Motor neuron (in vitro differentiated cells): ENCODE results near the gene ARRDC1. TPM values are rescaled to one million over a fixed set of nuclear protein-coding genes. Genes with fewer than 3 reads are reported as not detected.

ENCODE experiments used
- ATAC-seq, 8 experiments: fragments of 200-7000 bp; cut with Tn5 transposase; replicated peaks in 6 of 8; 2 replicates each; pipeline ENCODE4 v1.8.0; 2021; ENCODE audit warnings: mild to moderate bottlenecking in 8 of 8, moderate library complexity in 8 of 8
- H3K27ac ChIP-seq, 2 donors: fragments of 250-450 bp; sonication (Bioruptor Pico); 2 replicates each; pipeline ENCODE4 v1.9.0; 2021; ENCODE audit warnings: antibody characterized with exemption in 2 of 2, mild to moderate bottlenecking in 2 of 2, moderate library complexity in 1 of 2
- H3K4me1 ChIP-seq, 2 donors: fragments of 250-450 bp; sonication (Bioruptor Pico); replicated peaks in 1 of 2; 2 replicates each; pipeline ENCODE4 v1.6.1; 2021; ENCODE audit warnings: antibody characterized with exemption in 2 of 2, mild to moderate bottlenecking in 2 of 2, moderate library complexity in 1 of 2
- H3K4me3 ChIP-seq, 5 donors: fragments of 250-450 bp; sonication (Bioruptor Pico); 2 replicates each; pipeline ENCODE4 v1.9.0; 2021; ENCODE audit warnings: antibody characterized with exemption in 5 of 5, mild to moderate bottlenecking in 5 of 5, moderate library complexity in 4 of 5
- WGBS, 10 experiments: fragments of 450-650 bp; shearing (Covaris generic); methylation state at CpG; one replicate each; pipeline ENCODE4 v1.0.0; 2022; 5-methylcytosine and 5-hydroxymethylcytosine counted together
- in situ Hi-C, 9 experiments: fragments of 400-800 bp; cut with MboI; loops; one replicate each; pipeline ENCODE4 v1.15.0; 2021; ENCODE audit warnings: low sequenced_read_pairs in 9 of 9, low pct_unique_long_range_greater_than_20kb in 2 of 9; ENCODE audit not compliant: unreplicated experiment in 9 of 9
- total RNA-seq, 8 experiments: library from RNA; unstranded; fragments of 300-600 nt; gene quantifications; 2 replicates each; pipeline versions ENCODE4 v1.2.3 to v1.2.4, GENCODE V29; 2022

The ARRDC1 gene
- total RNA-seq, 8 experiments from 2014 or later = 9.4 to 30.2 (median 14.7) TPM

- Histone ChIP-seq H3K27ac (no peak overlapping the region), H3K4me3 (no peak overlapping the region), H3K4me1 (no peaks in the 10 kb centered on the region)
- in situ Hi-C loops = no loop called here
- no peak for ATAC-seq
- 80 to 100% (median 94%) methylated on average over 1 to 6 of the region's 7 CpGs; no CpG with 5 or more reads in 2 of the 10 experiments for WGBS, 10 experiments
Observed at GRCh38 chr9:137650779-137651178, 45.3 kb downstream of the ARRDC1 start.

- no peak overlapping the region for H3K27ac ChIP-seq
- no peak overlapping the region for H3K4me3 ChIP-seq
- no peaks in the 10 kb centered on the region for H3K4me1 ChIP-seq
- 86 to 100% (median 100%) methylated on average over 1 to 6 of the region's 6 CpGs; no CpG with 5 or more reads in 2 of the 10 experiments for WGBS, 10 experiments
- no peak for ATAC-seq
- in situ Hi-C loops = no loop called here
Observed at GRCh38 chr9:137656416-137656815, 50.9 kb downstream of the ARRDC1 start.

- ATAC-seq = no peak
- H3K27ac ChIP-seq = no peak overlapping the region
- 57 to 100% (median 86%) methylated on average over 1 to 2 of the region's 2 CpGs; no CpG with 5 or more reads in 2 of the 10 experiments for WGBS, 10 experiments
- H3K4me1 ChIP-seq = no peaks in the 10 kb centered on the region
- no peak overlapping the region for H3K4me3 ChIP-seq
- in situ Hi-C loops = no loop called here
Observed at GRCh38 chr9:137657606-137658005, 52.1 kb downstream of the ARRDC1 start.

DNA sequence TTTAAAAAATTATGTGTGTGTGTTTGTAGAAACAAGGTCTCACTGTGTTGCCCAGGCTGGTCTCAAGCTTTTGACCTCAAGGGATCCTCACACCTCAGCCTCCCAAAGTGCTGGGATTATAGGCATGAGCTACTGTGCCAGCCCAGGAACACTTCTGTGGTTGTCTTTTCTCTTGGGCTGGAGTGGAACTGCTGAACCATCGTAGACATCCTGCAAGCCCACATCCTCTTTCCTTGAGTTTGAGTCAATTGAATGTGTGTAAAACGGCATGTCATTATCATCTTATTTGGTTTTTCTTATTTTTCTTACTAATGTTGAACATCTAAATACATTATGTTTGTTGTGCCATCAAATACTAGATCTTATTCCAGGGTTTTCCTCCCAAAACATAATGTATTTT, 53.3 kb downstream of the ARRDC1 start:
- WGBS, 10 experiments = 75 to 100% (median 100%) methylated on average over 1 to 2 of the region's 2 CpGs; no CpG with 5 or more reads in 1 of the 10 experiments
- H3K4me3 ChIP-seq = no peak overlapping the region
- in situ Hi-C loops = no loop called here

DNA sequence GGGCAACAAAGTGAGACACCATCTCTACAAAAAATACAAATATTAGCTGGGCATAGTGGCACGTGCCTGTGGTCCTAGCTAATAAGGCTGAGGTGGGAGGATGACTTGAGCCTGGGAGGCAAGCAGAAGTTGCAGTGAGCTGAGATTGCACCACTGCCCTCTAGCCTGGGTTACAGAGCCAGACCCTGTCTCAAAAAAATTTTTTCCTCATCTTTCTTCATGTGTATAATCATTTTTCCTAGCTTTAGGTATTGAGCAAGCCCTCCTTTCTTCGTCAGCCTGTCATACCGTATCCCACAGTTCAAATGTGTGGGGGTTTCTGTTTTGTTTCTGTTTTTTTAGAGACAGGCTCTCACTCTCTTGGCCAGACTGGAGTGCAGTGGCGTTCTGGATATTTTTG, 54.7 kb downstream of the ARRDC1 start:
- no peak for ATAC-seq

More for the DNA sequence above, 53.3 kb downstream of the ARRDC1 start:
- no peak overlapping the region for H3K27ac ChIP-seq
- ATAC-seq = no peak
- H3K4me1 ChIP-seq = no peaks in the 10 kb centered on the region

DNA sequence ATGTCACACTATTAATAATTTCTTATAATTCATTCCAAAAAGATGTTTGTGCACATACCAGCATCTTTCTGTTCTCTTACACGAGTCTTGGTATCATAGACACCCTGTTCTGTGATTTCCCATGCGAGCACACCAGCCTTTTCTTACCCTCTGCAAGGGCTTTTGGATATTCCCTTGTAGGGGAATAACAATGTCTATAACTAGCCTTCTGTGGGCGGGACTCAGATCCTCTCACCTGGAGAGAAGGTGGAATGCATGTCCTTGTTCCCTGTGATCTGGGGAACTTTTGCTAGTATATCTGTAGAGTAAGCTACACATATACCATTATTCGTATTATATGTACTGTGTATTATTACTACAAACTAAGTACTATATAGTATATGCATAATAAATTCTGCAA, 58.1 kb downstream of the ARRDC1 start:
- H3K4me1 ChIP-seq = peaks cover 33 to 36% of the 10 kb centered on the region in 2 donors
- in situ Hi-C loops = no loop called here
- WGBS, 10 experiments = 89 to 100% (median 100%) methylated on average over 1 to 4 of the region's 4 CpGs; no CpG with 5 or more reads in 1 of the 10 experiments
- no peak overlapping the region for H3K27ac ChIP-seq
- H3K4me3 ChIP-seq = no peak overlapping the region
- ATAC-seq = no peak

More for the DNA sequence above, 54.7 kb downstream of the ARRDC1 start:
- Histone ChIP-seq H3K4me3 (no peak overlapping the region), H3K27ac (no peak overlapping the region), H3K4me1 (peaks cover 10 to 11% of the 10 kb centered on the region in 2 donors)
- in situ Hi-C loops = no loop called here
- 15 to 100% (median 92%) methylated on average over 1 to 4 of the region's 4 CpGs; no CpG with 5 or more reads in 1 of the 10 experiments for WGBS, 10 experiments

GRCh38 chr9:137664676-137665075, 59.2 kb downstream of the ARRDC1 start:
- WGBS, 10 experiments = 26 to 100% (median 68%) methylated on average over 1 to 6 of the region's 7 CpGs
- in situ Hi-C loops = no loop called here
- ATAC-seq = peak in 5 of 8 experiments; percentile 19 to 94 (median 62)
- Histone ChIP-seq H3K27ac (no peak overlapping the region), H3K4me3 (no peak overlapping the region), H3K4me1 (peaks cover 33 to 36% of the 10 kb centered on the region in 2 donors)

Other genes starting within 250 kb of the ARRDC1 start
- gene EXD3, start 182.5 kb upstream of the ARRDC1 start, total RNA-seq = 10 to 100 TPM in 3 of 8 experiments, 1 to 10 TPM in 5; 3.2 to 14.8 (median 9.6) TPM
- gene NOXA1, start 182.3 kb upstream of the ARRDC1 start, total RNA-seq = 1 to 10 TPM in 2 of 8 experiments, under 1 TPM in 6; 0.13 to 2.1 (median 0.32) TPM
- gene ENTPD8, start 164.3 kb upstream of the ARRDC1 start, total RNA-seq = under 1 TPM in 6 of 8 experiments, not detected in 2; 0.08 to 0.52 (median 0.21) TPM
- 100 to 1,000 TPM in 1 of 8 experiments, 10 to 100 TPM in 7; 18.0 to 116 (median 26.2) TPM for gene NSMF, start 146.4 kb upstream of the ARRDC1 start, total RNA-seq
- 1 to 10 TPM in 5 of 8 experiments, under 1 TPM in 3; 0.16 to 3.3 (median 1.5) TPM for gene PNPLA7, start 55.3 kb upstream of the ARRDC1 start, total RNA-seq
- 10 to 100 TPM; 18.4 to 36.5 (median 29.6) TPM for gene MRPL41, start 53.8 kb upstream of the ARRDC1 start, total RNA-seq
- gene DPH7, start 26.8 kb upstream of the ARRDC1 start, total RNA-seq = 10 to 100 TPM; 26.3 to 74.6 (median 41.1) TPM
- 10 to 100 TPM; 19.6 to 45.9 (median 26.8) TPM for gene ZMYND19, start 15.2 kb upstream of the ARRDC1 start, total RNA-seq
- gene EHMT1, start 13.3 kb downstream of the ARRDC1 start, total RNA-seq = 10 to 100 TPM; 25.0 to 90.6 (median 42.6) TPM